ENCODE results near the gene RMP24.

The RMP24 gene

DNA sequence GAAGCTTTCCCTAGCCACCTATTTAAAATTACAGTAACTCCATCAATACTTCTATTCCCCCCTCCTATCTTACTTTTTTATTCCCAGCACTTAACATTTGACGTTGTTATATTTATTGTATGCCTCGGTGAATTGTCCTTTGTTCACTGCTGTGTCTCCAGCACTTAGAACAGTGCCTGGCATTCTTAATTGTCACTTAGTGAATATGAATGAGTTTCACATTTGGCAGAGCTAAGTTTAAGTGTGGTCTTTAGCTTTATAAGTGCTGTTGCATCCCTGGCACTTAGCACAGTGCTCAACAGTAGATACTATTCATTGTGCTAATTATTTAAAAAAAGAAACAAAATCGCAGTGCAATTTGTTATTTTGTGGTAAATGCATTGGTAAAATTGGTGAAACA, 1.7 kb downstream of the RMP24 start:
- no peak overlapping the region for H3K27ac ChIP-seq (ENCODE audit: insufficient read depth, low read length)
- in situ Hi-C loops (cut with MboI; ENCODE audit: low sequenced_read_pairs) (loop anchor here (25.0 kb wide), 2 partner anchors 587 to 737 kb away; partner anchors contain the start of genes ZNF396 and ZNF397), intact Hi-C loops (cut with micrococcal nuclease) (no loop called here), dilution Hi-C loops (cut with HindIII; ENCODE audit: low sequenced_read_pairs, unreplicated experiment) (no loop called here)
- no peak overlapping the region for H3K23ac ChIP-seq (ENCODE audit: low read depth, low read length)
- no peaks in the 10 kb centered on the region for H3K27me3 ChIP-seq (ENCODE audit: control insufficient read depth, insufficient read depth, low read length)
- DNase-seq (no peak), ATAC-seq (ENCODE audit: low read depth) (no peak)
- H3K79me1 ChIP-seq (ENCODE audit: low read depth in 1 of 2, low read length in 2 of 2), result peaks cover 23 to 30% of the 10 kb centered on the region in 2 experiments
- no peak overlapping the region for H4K5ac ChIP-seq (ENCODE audit: low read depth, low read length)
- H3K9me1 ChIP-seq (ENCODE audit: insufficient read depth, low read length), result no peaks in the 10 kb centered on the region
- peaks cover 5% of the 10 kb centered on the region for H3K4me1 ChIP-seq (ENCODE audit: control insufficient read depth, insufficient read depth, low read length)
- H2AK5ac ChIP-seq (ENCODE audit: low read depth, low read length), result no peak overlapping the region
- no peak overlapping the region for H3K18ac ChIP-seq (ENCODE audit: low read depth, low read length)
- no peak overlapping the region for H3K4ac ChIP-seq (ENCODE audit: low read depth, low read length)
- TF ChIP-seq FOS (IDR thresholded peaks at IDR 0.05; ENCODE audit: low read depth, low read length) (no peak), SMC3 (IDR thresholded peaks at IDR 0.05; ENCODE audit: low read depth, low read length) (no peak), CHD1 (IDR thresholded peaks at IDR 0.05; ENCODE audit: low read depth, low read length) (no peak), NFE2L2 (IDR thresholded peaks at IDR 0.05; ENCODE audit: low read depth, low read length) (no peak), MAZ (IDR thresholded peaks at IDR 0.05; ENCODE audit: borderline replicate concordance, low read depth, low read length) (no peak), RAD21 (IDR thresholded peaks at IDR 0.05; ENCODE audit: low read length) (no peak), BHLHE40 (IDR thresholded peaks at IDR 0.05; ENCODE audit: low read depth, low read length) (no peak), RCOR1 (IDR thresholded peaks at IDR 0.05; ENCODE audit: insufficient replicate concordance, low read length) (no peak), RFX5 (IDR thresholded peaks at IDR 0.05; ENCODE audit: low read depth, low read length) (no peak), MXI1 (IDR thresholded peaks at IDR 0.05; ENCODE audit: borderline replicate concordance, low read depth, low read length) (no peak), CEBPB (IDR thresholded peaks at IDR 0.05; ENCODE audit: low read depth, low read length) (no peak)
- TF ChIP-seq, protein P1, sequence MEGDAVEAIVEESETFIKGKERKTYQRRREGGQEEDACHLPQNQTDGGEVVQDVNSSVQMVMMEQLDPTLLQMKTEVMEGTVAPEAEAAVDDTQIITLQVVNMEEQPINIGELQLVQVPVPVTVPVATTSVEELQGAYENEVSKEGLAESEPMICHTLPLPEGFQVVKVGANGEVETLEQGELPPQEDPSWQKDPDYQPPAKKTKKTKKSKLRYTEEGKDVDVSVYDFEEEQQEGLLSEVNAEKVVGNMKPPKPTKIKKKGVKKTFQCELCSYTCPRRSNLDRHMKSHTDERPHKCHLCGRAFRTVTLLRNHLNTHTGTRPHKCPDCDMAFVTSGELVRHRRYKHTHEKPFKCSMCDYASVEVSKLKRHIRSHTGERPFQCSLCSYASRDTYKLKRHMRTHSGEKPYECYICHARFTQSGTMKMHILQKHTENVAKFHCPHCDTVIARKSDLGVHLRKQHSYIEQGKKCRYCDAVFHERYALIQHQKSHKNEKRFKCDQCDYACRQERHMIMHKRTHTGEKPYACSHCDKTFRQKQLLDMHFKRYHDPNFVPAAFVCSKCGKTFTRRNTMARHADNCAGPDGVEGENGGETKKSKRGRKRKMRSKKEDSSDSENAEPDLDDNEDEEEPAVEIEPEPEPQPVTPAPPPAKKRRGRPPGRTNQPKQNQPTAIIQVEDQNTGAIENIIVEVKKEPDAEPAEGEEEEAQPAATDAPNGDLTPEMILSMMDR (conservative IDR thresholded peaks at IDR 0.05; ENCODE audit: low read depth, low read length), result no peak
- TF ChIP-seq, protein P2, sequence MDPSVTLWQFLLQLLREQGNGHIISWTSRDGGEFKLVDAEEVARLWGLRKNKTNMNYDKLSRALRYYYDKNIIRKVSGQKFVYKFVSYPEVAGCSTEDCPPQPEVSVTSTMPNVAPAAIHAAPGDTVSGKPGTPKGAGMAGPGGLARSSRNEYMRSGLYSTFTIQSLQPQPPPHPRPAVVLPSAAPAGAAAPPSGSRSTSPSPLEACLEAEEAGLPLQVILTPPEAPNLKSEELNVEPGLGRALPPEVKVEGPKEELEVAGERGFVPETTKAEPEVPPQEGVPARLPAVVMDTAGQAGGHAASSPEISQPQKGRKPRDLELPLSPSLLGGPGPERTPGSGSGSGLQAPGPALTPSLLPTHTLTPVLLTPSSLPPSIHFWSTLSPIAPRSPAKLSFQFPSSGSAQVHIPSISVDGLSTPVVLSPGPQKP (IDR thresholded peaks at IDR 0.05; ENCODE audit: borderline replicate concordance, low read depth, low read length), result no peak
- H3K4me3 ChIP-seq (ENCODE audit: insufficient read depth, low read depth, low read length), result no peak overlapping the region
- H2BK15ac ChIP-seq (ENCODE audit: low read depth, low read length), result no peak overlapping the region
- H3K14ac ChIP-seq (replicated peaks; ENCODE audit: low read depth, low read length), result no peak overlapping the region
- H2BK120ac ChIP-seq (ENCODE audit: low read depth, low read length), result no peak overlapping the region
- no peak overlapping the region for H2BK5ac ChIP-seq (ENCODE audit: low read depth, low read length, poor library complexity, severe bottlenecking)
- no peak overlapping the region for H4K91ac ChIP-seq (ENCODE audit: insufficient read depth, low read depth, low read length)
- H3K9me3 ChIP-seq (ENCODE audit: control insufficient read depth, insufficient read depth, low read length), result no peaks in the 10 kb centered on the region
- H2AK9ac ChIP-seq (replicated peaks; ENCODE audit: low read depth, low read length, poor library complexity), result no peak overlapping the region
- POLR2A ChIA-PET (ENCODE audit: unreplicated experiment), result no interaction called here
- 100% methylated on average over 1 of the region's 3 CpGs; no CpG with 5 or more reads in 1 of the 2 experiments for WGBS, 2 experiments (ENCODE audit: extremely low coverage in 2 of 2, insufficient read length in 1 of 2)
- no peak overlapping the region for H3K4me2 ChIP-seq (ENCODE audit: low read depth, low read length)
- no peak overlapping the region for H4K8ac ChIP-seq (ENCODE audit: low read depth in 2 of 2, low read length in 2 of 2)
- no peak overlapping the region for H2BK20ac ChIP-seq (ENCODE audit: low read depth, low read length)
- CTCF ChIA-PET, result no interaction called here
- H3K36me3 ChIP-seq (ENCODE audit: control insufficient read depth, insufficient read depth, low read length), result peaks cover 15% of the 10 kb centered on the region
- no peaks in the 10 kb centered on the region; the same call in 1 of the 2 replicates for H4K20me1 ChIP-seq (ENCODE audit: insufficient read depth, low read length)
- no TSS peak for BruUV-seq (replicated peaks)
- H3K56ac ChIP-seq (ENCODE audit: extremely low read depth, insufficient read depth, low read length), result no peak overlapping the region
- H2AFZ ChIP-seq (replicated peaks; ENCODE audit: low read length, poor library complexity), result no peak overlapping the region
- no peak overlapping the region for H3K9ac ChIP-seq (ENCODE audit: low read depth, low read length)

Data from IMR-90 (cell line).